Lung (tissue), 12 donors: ENCODE data around the gene CRACDL. TPM values are rescaled to one million over a fixed set of nuclear protein-coding genes. Genes with fewer than 3 reads are reported as not detected.
A peak's percentile ranks its signal among the peaks of the same experiment; 100 is the strongest.

Experiments used
- ATAC-seq: fragments of 200-7000 bp; cut with Tn5 transposase; one replicate; pipeline ENCODE4 v1.9.1; 2020; ENCODE audit warnings: moderate number of reproducible peaks; ENCODE audit not compliant: insufficient read depth, low FRiP score
- DNase-seq, 3 donors: peaks; one replicate each; pipeline ENCODE4 v3.0.0-alpha.2; 2013 to 2017
- H3K27ac ChIP-seq, 2 donors: one replicate each; pipeline ENCODE4 v1.5.1; 2013; ENCODE audit warnings: mild to moderate bottlenecking in 2 of 2, moderate library complexity in 2 of 2, control low read depth in 1 of 2, inconsistent platforms in 1 of 2, low read depth in 1 of 2, low read length in 1 of 2
- H3K27me3 ChIP-seq, 3 donors: one replicate each; pipeline ENCODE4 v1.5.1; 2013; ENCODE audit warnings: low read length in 2 of 3; ENCODE audit not compliant: control insufficient read depth in 3 of 3, insufficient read depth in 3 of 3
- H3K36me3 ChIP-seq, 4 donors: one replicate each; pipeline ENCODE4 v1.5.1; 2013; ENCODE audit warnings: low read length in 4 of 4, mild to moderate bottlenecking in 1 of 4, moderate library complexity in 1 of 4; ENCODE audit not compliant: control insufficient read depth in 4 of 4, insufficient read depth in 4 of 4
- H3K4me1 ChIP-seq, 5 donors: one replicate each; pipeline ENCODE4 v1.5.1; 2013; ENCODE audit warnings: low read length in 5 of 5, mild to moderate bottlenecking in 2 of 5, moderate library complexity in 1 of 5; ENCODE audit not compliant: control insufficient read depth in 5 of 5, insufficient read depth in 5 of 5
- H3K4me3 ChIP-seq: one replicate; pipeline ENCODE4 v1.5.1; 2013; ENCODE audit warnings: mild to moderate bottlenecking, control low read depth, moderate library complexity
- H3K9ac ChIP-seq, 2 donors: one replicate each; pipeline ENCODE4 v1.5.1; 2013; ENCODE audit warnings: low read length in 2 of 2, control low read depth in 1 of 2; ENCODE audit not compliant: insufficient read depth in 1 of 2
- H3K9me3 ChIP-seq, 4 donors: one replicate each; pipeline ENCODE4 v1.5.1; 2013; ENCODE audit warnings: low read length in 3 of 4, mild to moderate bottlenecking in 1 of 4, moderate library complexity in 1 of 4; ENCODE audit not compliant: control insufficient read depth in 4 of 4, insufficient read depth in 3 of 4
- CTCF ChIP-seq: IDR thresholded peaks from 2 replicates; pipeline ENCODE4 v1.5.1; 2012; ENCODE audit warnings: mild to moderate bottlenecking; ENCODE audit errors: control extremely low read depth, extremely low read depth
- WGBS, 2 donors: extraction: QIAGEN DNeasy Blood & Tissue Kit; methylation state at CpG; one replicate each; pipeline ENCODE4 v1.1.7; 2013; 5-methylcytosine and 5-hydroxymethylcytosine counted together
- polyA plus RNA-seq, 2 donors: library from polyadenylated mRNA; stranded (reverse); fragments of 200-250 nt; gene quantifications; one replicate each; pipeline ENCODE4 v1.2.1, GENCODE V29; 2013
- total RNA-seq, 2 donors: library from RNA; depleted of rRNA in 1 of 2; stranded (reverse); fragments of >200 nt in 1 of 2; gene quantifications; one replicate each; pipeline ENCODE4 v1.2.1, GENCODE V29; 2014 to 2021
- donor health status: control.
- donor health status: control.
- donor health status: Bipolar disorder and iron deficiency.
- donor health status: healthy.
- donor health status: DM: yes; HTN: yes; CAD: no.

The CRACDL gene
- total and polyA plus RNA-seq, 4 donors: 8.9 to 28.3 (median 13.2) TPM

- ATAC-seq: no peak
- DNase-seq: no peak
- Histone ChIP-seq H3K4me3 (no peak overlapping the region), H3K36me3 (no peaks in the 10 kb centered on the region), H3K9ac (no peak overlapping the region), H3K9me3 (no peaks in the 10 kb centered on the region), H3K4me1 (peaks cover 0 to 19% (median 14%) of the 10 kb centered on the region in 5 donors), H3K27ac (no peak overlapping the region), H3K27me3 (no peaks in the 10 kb centered on the region)
- WGBS, 2 donors: 90 to 92% methylated on average over 4 of the region's 4 CpGs
- no peak for TF ChIP-seq CTCF
These were observed 28.6 kb downstream of the CRACDL start for GRCh38 chr2:98907385-98907784.

- no peak for TF ChIP-seq CTCF
- peaks cover 0 to 7% (median 4%) of the 10 kb centered on the region in 5 donors for H3K4me1 ChIP-seq
- no peaks in the 10 kb centered on the region for H3K27me3 ChIP-seq
- H3K27ac ChIP-seq: no peak overlapping the region
- no peak overlapping the region for H3K4me3 ChIP-seq
- no peaks in the 10 kb centered on the region for H3K9me3 ChIP-seq
- WGBS, 2 donors: 85 to 89% methylated on average over 13 of the region's 13 CpGs
- H3K9ac ChIP-seq: no peak overlapping the region
- DNase-seq: peak in 1 of 3 donors; percentile 32
- no peak for ATAC-seq
- H3K36me3 ChIP-seq: no peaks in the 10 kb centered on the region
These were observed 32.1 kb downstream of the CRACDL start for GRCh38 chr2:98903767-98904485.

- Histone ChIP-seq H3K4me1 (peaks cover 0 to 2% (median 0%) of the 10 kb centered on the region in 5 donors), H3K27me3 (no peaks in the 10 kb centered on the region), H3K27ac (no peak overlapping the region), H3K9me3 (no peaks in the 10 kb centered on the region), H3K36me3 (no peaks in the 10 kb centered on the region), H3K9ac (no peak overlapping the region), H3K4me3 (no peak overlapping the region)
- WGBS, 2 donors: 92 to 95% methylated on average over 9 of the region's 9 CpGs
- ATAC-seq: no peak
- TF ChIP-seq CTCF: no peak
- no peak for DNase-seq
These were observed 33.0 kb downstream of the CRACDL start for GRCh38 chr2:98903064-98903355.
